HEK293T (cell line): ENCODE measurements around the gene PYY.

Experiments used
- BHLHE40 ChIP-seq: fragments of 450-650 bp; IDR thresholded peaks from 2 replicates; pipeline ENCODE4 v1.6.1; 2016; ENCODE audit warnings: mild to moderate bottlenecking, moderate library complexity, borderline replicate concordance
- CTBP1 ChIP-seq: fragments of 450-650 bp; IDR thresholded peaks from 2 replicates; pipeline ENCODE4 v1.6.1; 2016; ENCODE audit warnings: borderline replicate concordance
- ELF4 ChIP-seq: fragments of 450-650 bp; IDR thresholded peaks from 2 replicates; pipeline ENCODE4 v1.6.1; 2017; ENCODE audit warnings: antibody characterized with exemption
- FOXA1 ChIP-seq: fragments of 450-650 bp; IDR thresholded peaks from 2 replicates; pipeline ENCODE4 v1.6.1; 2016; ENCODE audit warnings: mild to moderate bottlenecking
- FOXK2 ChIP-seq: fragments of 450-650 bp; IDR thresholded peaks from 2 replicates; pipeline ENCODE4 v1.6.1; 2016; ENCODE audit warnings: mild to moderate bottlenecking
- FOXM1 ChIP-seq: fragments of 450-650 bp; IDR thresholded peaks from 2 replicates; pipeline ENCODE4 v1.6.1; 2017; ENCODE audit warnings: mild to moderate bottlenecking, borderline replicate concordance
- L3MBTL2 ChIP-seq: fragments of 450-650 bp; conservative IDR thresholded peaks from 2 replicates; pipeline ENCODE4 v1.6.1; 2016; ENCODE audit warnings: mild to moderate bottlenecking
- SP1 ChIP-seq: fragments of 450-650 bp; IDR thresholded peaks from 2 replicates; pipeline ENCODE4 v1.6.1; 2017
- SUZ12 ChIP-seq: fragments of 450-650 bp; IDR thresholded peaks from 2 replicates; pipeline ENCODE4 v1.6.1; 2016; ENCODE audit warnings: mild to moderate bottlenecking
- TARDBP ChIP-seq: fragments of 450-650 bp; IDR thresholded peaks from 2 replicates; pipeline ENCODE4 v1.6.1; 2016
- TF ChIP-seq, protein P1 (sequence below): fragments of 450-650 bp; IDR thresholded peaks from 2 replicates; pipeline ENCODE4 v1.6.1; 2016

DNA sequence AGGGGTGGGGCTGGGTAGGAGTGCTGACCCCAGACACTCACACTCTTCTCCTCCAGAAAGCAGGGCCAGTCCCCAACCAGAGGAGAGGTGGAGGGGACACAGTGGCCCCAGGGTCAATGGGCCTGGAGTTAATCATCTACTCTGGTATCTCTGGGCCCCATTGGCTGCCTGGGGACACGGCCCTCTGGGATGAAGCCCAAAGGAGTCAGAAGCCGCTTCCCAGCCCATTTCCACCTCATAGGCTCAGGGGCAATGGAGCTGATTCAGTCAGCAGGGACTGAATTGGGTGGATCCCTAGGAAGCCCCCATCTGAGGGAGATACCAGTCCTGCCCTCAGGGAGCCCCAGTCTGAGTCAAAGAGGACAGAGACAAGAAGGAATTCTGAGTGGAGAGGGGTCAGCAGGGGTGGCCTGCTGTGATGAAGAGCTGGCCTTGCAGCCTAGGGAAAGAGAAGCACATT, 47.8 kb upstream of the PYY start:
- no peak for TF ChIP-seq SP1
- TF ChIP-seq ELF4, result no peak
- TF ChIP-seq, protein P1, sequence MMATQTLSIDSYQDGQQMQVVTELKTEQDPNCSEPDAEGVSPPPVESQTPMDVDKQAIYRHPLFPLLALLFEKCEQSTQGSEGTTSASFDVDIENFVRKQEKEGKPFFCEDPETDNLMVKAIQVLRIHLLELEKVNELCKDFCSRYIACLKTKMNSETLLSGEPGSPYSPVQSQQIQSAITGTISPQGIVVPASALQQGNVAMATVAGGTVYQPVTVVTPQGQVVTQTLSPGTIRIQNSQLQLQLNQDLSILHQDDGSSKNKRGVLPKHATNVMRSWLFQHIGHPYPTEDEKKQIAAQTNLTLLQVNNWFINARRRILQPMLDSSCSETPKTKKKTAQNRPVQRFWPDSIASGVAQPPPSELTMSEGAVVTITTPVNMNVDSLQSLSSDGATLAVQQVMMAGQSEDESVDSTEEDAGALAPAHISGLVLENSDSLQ, result no peak
- TF ChIP-seq TARDBP, result no peak
- no peak for TF ChIP-seq CTBP1
- no peak for TF ChIP-seq FOXK2
- TF ChIP-seq BHLHE40, result no peak
- TF ChIP-seq SUZ12, result no peak
- no peak for TF ChIP-seq FOXA1
- no peak for TF ChIP-seq L3MBTL2
- no peak for TF ChIP-seq FOXM1
